DND-41 (cell line): ENCODE data around the gene LRRC56.

Source experiments
- CTCF ChIP-seq: IDR thresholded peaks from 2 replicates; pipeline ENCODE4 v1.5.1; 2012; ENCODE audit warnings: borderline replicate concordance, low read length, moderate library complexity, mild to moderate bottlenecking; ENCODE audit not compliant: poor library complexity, severe bottlenecking; ENCODE audit errors: extremely low read depth
- EZH2 ChIP-seq: IDR thresholded peaks from 3 replicates; pipeline ENCODE4 v1.6.1; 2012; ENCODE audit warnings: borderline replicate concordance, low read depth, mild to moderate bottlenecking, moderate library complexity, low read length, inconsistent platforms; ENCODE audit not compliant: severe bottlenecking

GRCh38 chr11:521177-521688 lies 16.1 kb upstream of the LRRC56 start:
- TF ChIP-seq CTCF (no peak), EZH2 (no peak)
